WTC11 (cell line): Measurements from ENCODE around the gene OR4K15. TPM values are rescaled to one million over a fixed set of nuclear protein-coding genes. Genes with fewer than 3 reads are reported as not detected.

Experiments
- ATAC-seq: fragments of 200-7000 bp; cut with Tn5 transposase; 2 replicates; pipeline ENCODE4 v1.10.0; 2021; ENCODE audit warnings: mild to moderate bottlenecking, moderate library complexity
- CTCF ChIA-PET: fragments of 300-600 bp; sonication (Branson Sonifier 250); formaldehyde crosslinking; loops from one replicate; lab custom pipeline; 2021; ENCODE audit warnings: antibody characterized with exemption; lab: Charles Lee
- POLR2A ChIA-PET: fragments of 350-600 bp; sonication (Branson Sonifier 250); formaldehyde crosslinking; loops from one replicate; lab custom pipeline; 2021; ENCODE audit warnings: antibody characterized with exemption; lab: Charles Lee
- DNase-seq: peaks from one replicate; pipeline ENCODE4 v3.0.0; 2021; ENCODE audit warnings: low spot score
- H3K27ac Mint-ChIP-seq: 2 replicates; pipeline ENCODE4 v1.8.0; 2021; ENCODE audit warnings: mixed read lengths
- H3K27me3 Mint-ChIP-seq: 2 replicates; pipeline ENCODE4 v1.8.0; 2021; ENCODE audit warnings: low read depth, mild to moderate bottlenecking, moderate library complexity, mixed read lengths
- H3K36me3 Mint-ChIP-seq: 2 replicates; pipeline ENCODE4 v1.8.0; 2021; ENCODE audit warnings: mixed read lengths
- H3K4me1 Mint-ChIP-seq: 2 replicates; pipeline ENCODE4 v1.8.0; 2022; ENCODE audit warnings: mixed read lengths
- H3K4me3 Mint-ChIP-seq: 2 replicates; pipeline ENCODE4 v1.8.0; 2021; ENCODE audit warnings: mild to moderate bottlenecking, moderate library complexity, mixed read lengths
- H3K9me3 Mint-ChIP-seq: 2 replicates; pipeline ENCODE4 v1.8.0; 2021; ENCODE audit warnings: mixed read lengths
- AR ChIP-seq: fragments of 250-450 bp; sonication (Bioruptor Pico); IDR thresholded peaks from 2 replicates; pipeline ENCODE4 v1.9.0; 2021; ENCODE audit warnings: mild to moderate bottlenecking
- ATF6 ChIP-seq: sonication (generic); formaldehyde crosslinking; IDR thresholded peaks from 2 replicates; pipeline ENCODE4 v1.8.1; 2023; ENCODE audit warnings: mild to moderate bottlenecking, missing genetic modification reagents
- ERG ChIP-seq: fragments of 250-450 bp; sonication (Bioruptor Pico); IDR thresholded peaks from 2 replicates; pipeline ENCODE4 v1.8.0; 2021; ENCODE audit warnings: mild to moderate bottlenecking
- FOXP1 ChIP-seq: sonication (generic); formaldehyde crosslinking; IDR thresholded peaks from 2 replicates; pipeline ENCODE4 v1.8.0; 2022; ENCODE audit warnings: missing genetic modification reagents, mild to moderate bottlenecking, moderate library complexity, borderline replicate concordance
- FOXP4 ChIP-seq: sonication (generic); formaldehyde crosslinking; IDR thresholded peaks from 2 replicates; pipeline ENCODE4 v1.8.0; 2022; ENCODE audit warnings: mild to moderate bottlenecking, missing genetic modification reagents
- GABPB1 ChIP-seq: sonication (generic); formaldehyde crosslinking; IDR thresholded peaks from 2 replicates; pipeline ENCODE4 v1.8.1; 2023; ENCODE audit warnings: mild to moderate bottlenecking, missing genetic modification reagents
- IRF1 ChIP-seq: sonication (generic); formaldehyde crosslinking; IDR thresholded peaks from 2 replicates; pipeline ENCODE4 v1.8.0; 2023; ENCODE audit warnings: missing genetic modification reagents
- IRF2 ChIP-seq: sonication (generic); formaldehyde crosslinking; IDR thresholded peaks from 2 replicates; pipeline ENCODE4 v1.8.0; 2022; ENCODE audit warnings: low read depth, missing genetic modification reagents, borderline replicate concordance
- MYBL2 ChIP-seq: sonication (generic); formaldehyde crosslinking; IDR thresholded peaks from 2 replicates; pipeline ENCODE4 v1.8.1; 2023; ENCODE audit warnings: mild to moderate bottlenecking, moderate library complexity, missing genetic modification reagents
- OVOL2 ChIP-seq: fragments of 250-450 bp; sonication (Bioruptor Pico); IDR thresholded peaks from 2 replicates; pipeline ENCODE4 v1.9.0; 2021; ENCODE audit warnings: mild to moderate bottlenecking, borderline replicate concordance
- STAT6 ChIP-seq: sonication (generic); formaldehyde crosslinking; conservative IDR thresholded peaks from 2 replicates; pipeline ENCODE4 v1.8.1; 2023; ENCODE audit warnings: mild to moderate bottlenecking, low read depth, missing genetic modification reagents, moderate library complexity
- TCF7 ChIP-seq: sonication (generic); formaldehyde crosslinking; IDR thresholded peaks from 2 replicates; pipeline ENCODE4 v1.8.0; 2022; ENCODE audit warnings: mild to moderate bottlenecking, low read depth, missing genetic modification reagents, moderate library complexity
- TEAD1 ChIP-seq: sonication (generic); formaldehyde crosslinking; IDR thresholded peaks from 2 replicates; pipeline ENCODE4 v1.8.0; 2022; ENCODE audit warnings: mild to moderate bottlenecking, missing genetic modification reagents
- TEAD4 ChIP-seq: sonication (generic); formaldehyde crosslinking; IDR thresholded peaks from 2 replicates; pipeline ENCODE4 v1.8.0; 2022; ENCODE audit warnings: mild to moderate bottlenecking, missing genetic modification reagents
- TP53 ChIP-seq: sonication (generic); formaldehyde crosslinking; IDR thresholded peaks from 2 replicates; pipeline ENCODE4 v1.8.1; 2023; ENCODE audit warnings: mild to moderate bottlenecking, missing genetic modification reagents
- ZBTB21 ChIP-seq: sonication (generic); formaldehyde crosslinking; IDR thresholded peaks from 2 replicates; pipeline ENCODE4 v1.8.1; 2023; ENCODE audit warnings: mild to moderate bottlenecking, missing genetic modification reagents, borderline replicate concordance
- ZNF219 ChIP-seq: sonication (generic); formaldehyde crosslinking; IDR thresholded peaks from 2 replicates; pipeline ENCODE4 v1.8.0; 2023; ENCODE audit warnings: missing genetic modification reagents, mild to moderate bottlenecking, borderline replicate concordance
- ZNF232 ChIP-seq: sonication (generic); formaldehyde crosslinking; IDR thresholded peaks from 2 replicates; pipeline ENCODE4 v1.8.0; 2022; ENCODE audit warnings: mild to moderate bottlenecking, missing genetic modification reagents
- ZNF512 ChIP-seq: sonication (generic); formaldehyde crosslinking; IDR thresholded peaks from 2 replicates; pipeline ENCODE4 v1.8.1; 2022; ENCODE audit warnings: missing genetic modification reagents, borderline replicate concordance
- ZSCAN18 ChIP-seq: fragments of 250-450 bp; sonication (Bioruptor Pico); IDR thresholded peaks from 2 replicates; pipeline ENCODE4 v2.1.2; 2022; ENCODE audit warnings: mild to moderate bottlenecking, moderate library complexity
- total RNA-seq: library from RNA; stranded (reverse); gene quantifications from 3 replicates; pipeline ENCODE4 v1.2.3, GENCODE V29; 2021

OR4K15 gene
- total RNA-seq, 1 experiment from 2014 or later, result not detected

- TF ChIP-seq MYBL2 (CRISPR knock-in tag) (no peak), GABPB1 (CRISPR knock-in tag) (no peak), OVOL2 (no peak), IRF2 (CRISPR knock-in tag) (no peak), TEAD1 (no peak), TCF7 (CRISPR knock-in tag) (no peak), STAT6 (CRISPR knock-in tag) (no peak), FOXP4 (CRISPR knock-in tag) (no peak)
Measured at GRCh38 chr14:19941668-19942067, 33.7 kb upstream of the OR4K15 start (continued).

- Mint-ChIP-seq H3K27me3 (peaks cover 12% of the 10 kb centered on the region; the same call in 1 of the 2 replicates), H3K27ac (no peak overlapping the region), H3K4me3 (no peak overlapping the region), H3K36me3 (peaks cover 8% of the 10 kb centered on the region), H3K9me3 (peaks cover 19% of the 10 kb centered on the region), H3K4me1 (no peaks in the 10 kb centered on the region)
- ChIA-PET POLR2A (no interaction called here), CTCF (no interaction called here)
- ATAC-seq (no peak), DNase-seq (no peak)
- TF ChIP-seq IRF2 (CRISPR knock-in tag) (no peak), ZSCAN18 (CRISPR knock-in tag) (no peak), IRF1 (no peak), TP53 (CRISPR knock-in tag) (no peak), ZNF232 (CRISPR knock-in tag) (no peak), ATF6 (CRISPR knock-in tag) (no peak), ERG (CRISPR knock-in tag) (no peak), ZBTB21 (CRISPR knock-in tag) (no peak), ZNF512 (CRISPR knock-in tag) (no peak), AR (CRISPR knock-in tag) (no peak), TEAD1 (no peak), ZNF219 (CRISPR knock-in tag) (no peak), FOXP1 (CRISPR knock-in tag) (no peak), TEAD4 (CRISPR knock-in tag) (no peak)
Measured at GRCh38 chr14:19947413-19948090, 27.8 kb upstream of the OR4K15 start.
